Ishikawa (cell line): ENCODE measurements around the gene MYBPHL.

Experiments
- CEBPB ChIP-seq: IDR thresholded peaks from 2 replicates; pipeline ENCODE4 v1.6.1; 2012
- CREB1 ChIP-seq: IDR thresholded peaks from 2 replicates; pipeline ENCODE4 v1.6.1; 2012; ENCODE audit warnings: low read depth
- EGR1 ChIP-seq: IDR thresholded peaks from 2 replicates; pipeline ENCODE4 v1.6.1; 2012
- EP300 ChIP-seq: IDR thresholded peaks from 2 replicates; pipeline ENCODE4 v1.6.1; 2012; ENCODE audit warnings: borderline replicate concordance
- FOXM1 ChIP-seq: IDR thresholded peaks from 2 replicates; pipeline ENCODE4 v1.6.1; 2012; ENCODE audit warnings: low read depth, borderline replicate concordance
- NFIC ChIP-seq: IDR thresholded peaks from 2 replicates; pipeline ENCODE4 v1.6.1; 2012
- RAD21 ChIP-seq: IDR thresholded peaks from 2 replicates; pipeline ENCODE4 v1.6.1; 2012; ENCODE audit warnings: low read depth
- TAF1 ChIP-seq: IDR thresholded peaks from 2 replicates; pipeline ENCODE4 v1.6.1; 2012; ENCODE audit warnings: low read depth, mild to moderate bottlenecking
- TCF12 ChIP-seq: IDR thresholded peaks from 2 replicates; pipeline ENCODE4 v1.6.1; 2012; ENCODE audit warnings: low read depth
- TEAD4 ChIP-seq: IDR thresholded peaks from 2 replicates; pipeline ENCODE4 v1.6.1; 2012
- YY1 ChIP-seq: IDR thresholded peaks from 2 replicates; pipeline ENCODE4 v1.6.1; 2012; ENCODE audit warnings: low read depth
- ZBTB7A ChIP-seq: IDR thresholded peaks from 2 replicates; pipeline ENCODE4 v1.6.1; 2012; ENCODE audit warnings: low read depth
- TF ChIP-seq, protein P1 (sequence below): IDR thresholded peaks from 2 replicates; pipeline ENCODE4 v1.6.1; 2012; ENCODE audit warnings: low read depth, mild to moderate bottlenecking
- TF ChIP-seq, protein P2 (sequence below): IDR thresholded peaks from 2 replicates; pipeline ENCODE4 v1.6.1; 2012
- TF ChIP-seq, protein P3 (sequence below): IDR thresholded peaks from 2 replicates; pipeline ENCODE4 v1.6.1; 2012

MYBPHL gene

DNA sequence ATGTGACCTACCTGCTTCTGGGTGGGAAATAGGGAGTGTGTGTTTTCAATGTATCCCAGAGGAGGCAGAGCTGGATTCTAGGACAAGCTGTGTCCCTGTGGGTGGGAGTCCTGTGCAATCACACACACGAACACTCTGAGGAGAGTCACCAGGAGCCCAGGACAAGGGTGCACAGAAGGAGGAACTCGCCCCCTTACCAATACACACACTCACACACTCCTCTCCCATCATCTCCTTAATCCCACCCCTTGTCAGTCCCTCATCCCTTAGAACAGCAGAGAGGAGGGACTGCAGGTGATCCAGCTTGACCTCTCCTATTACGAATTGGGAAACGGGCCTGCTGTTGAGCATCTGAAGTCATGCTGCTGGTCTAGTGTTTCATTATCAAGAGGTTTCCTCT is 8.5 kb upstream of the MYBPHL start:
- TF ChIP-seq, protein P1, sequence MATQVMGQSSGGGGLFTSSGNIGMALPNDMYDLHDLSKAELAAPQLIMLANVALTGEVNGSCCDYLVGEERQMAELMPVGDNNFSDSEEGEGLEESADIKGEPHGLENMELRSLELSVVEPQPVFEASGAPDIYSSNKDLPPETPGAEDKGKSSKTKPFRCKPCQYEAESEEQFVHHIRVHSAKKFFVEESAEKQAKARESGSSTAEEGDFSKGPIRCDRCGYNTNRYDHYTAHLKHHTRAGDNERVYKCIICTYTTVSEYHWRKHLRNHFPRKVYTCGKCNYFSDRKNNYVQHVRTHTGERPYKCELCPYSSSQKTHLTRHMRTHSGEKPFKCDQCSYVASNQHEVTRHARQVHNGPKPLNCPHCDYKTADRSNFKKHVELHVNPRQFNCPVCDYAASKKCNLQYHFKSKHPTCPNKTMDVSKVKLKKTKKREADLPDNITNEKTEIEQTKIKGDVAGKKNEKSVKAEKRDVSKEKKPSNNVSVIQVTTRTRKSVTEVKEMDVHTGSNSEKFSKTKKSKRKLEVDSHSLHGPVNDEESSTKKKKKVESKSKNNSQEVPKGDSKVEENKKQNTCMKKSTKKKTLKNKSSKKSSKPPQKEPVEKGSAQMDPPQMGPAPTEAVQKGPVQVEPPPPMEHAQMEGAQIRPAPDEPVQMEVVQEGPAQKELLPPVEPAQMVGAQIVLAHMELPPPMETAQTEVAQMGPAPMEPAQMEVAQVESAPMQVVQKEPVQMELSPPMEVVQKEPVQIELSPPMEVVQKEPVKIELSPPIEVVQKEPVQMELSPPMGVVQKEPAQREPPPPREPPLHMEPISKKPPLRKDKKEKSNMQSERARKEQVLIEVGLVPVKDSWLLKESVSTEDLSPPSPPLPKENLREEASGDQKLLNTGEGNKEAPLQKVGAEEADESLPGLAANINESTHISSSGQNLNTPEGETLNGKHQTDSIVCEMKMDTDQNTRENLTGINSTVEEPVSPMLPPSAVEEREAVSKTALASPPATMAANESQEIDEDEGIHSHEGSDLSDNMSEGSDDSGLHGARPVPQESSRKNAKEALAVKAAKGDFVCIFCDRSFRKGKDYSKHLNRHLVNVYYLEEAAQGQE, result no peak
- TF ChIP-seq CREB1 (no peak), NFIC (no peak), CEBPB (no peak), RAD21 (no peak), TEAD4 (no peak), TCF12 (no peak), EP300 (no peak)
- TF ChIP-seq, protein P2, sequence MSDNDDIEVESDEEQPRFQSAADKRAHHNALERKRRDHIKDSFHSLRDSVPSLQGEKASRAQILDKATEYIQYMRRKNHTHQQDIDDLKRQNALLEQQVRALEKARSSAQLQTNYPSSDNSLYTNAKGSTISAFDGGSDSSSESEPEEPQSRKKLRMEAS, result no peak

DNA sequence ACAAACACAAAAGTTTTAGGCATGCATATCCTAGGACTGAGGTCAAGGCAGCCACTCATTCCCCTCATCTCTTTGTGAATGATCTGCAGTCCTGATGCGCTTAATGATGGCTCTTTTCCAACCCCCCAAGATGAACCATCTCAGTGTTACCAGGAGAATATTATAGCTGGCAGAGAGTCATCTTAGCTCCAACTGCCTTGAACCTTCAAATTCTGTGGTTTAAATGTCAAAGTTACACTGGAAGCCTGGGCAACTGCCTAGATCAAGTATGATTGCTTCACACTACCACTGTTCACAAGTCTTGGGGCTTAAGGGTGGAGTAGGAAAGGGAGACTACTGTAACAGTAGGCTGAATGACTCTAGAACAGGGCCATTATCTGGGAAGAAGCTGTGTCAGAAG is 8.0 kb upstream of the MYBPHL start:
- TF ChIP-seq YY1 (no peak), NFIC (no peak), TAF1 (no peak), EGR1 (no peak)
- TF ChIP-seq, protein P2, result no peak
- TF ChIP-seq, protein P1, result no peak

DNA sequence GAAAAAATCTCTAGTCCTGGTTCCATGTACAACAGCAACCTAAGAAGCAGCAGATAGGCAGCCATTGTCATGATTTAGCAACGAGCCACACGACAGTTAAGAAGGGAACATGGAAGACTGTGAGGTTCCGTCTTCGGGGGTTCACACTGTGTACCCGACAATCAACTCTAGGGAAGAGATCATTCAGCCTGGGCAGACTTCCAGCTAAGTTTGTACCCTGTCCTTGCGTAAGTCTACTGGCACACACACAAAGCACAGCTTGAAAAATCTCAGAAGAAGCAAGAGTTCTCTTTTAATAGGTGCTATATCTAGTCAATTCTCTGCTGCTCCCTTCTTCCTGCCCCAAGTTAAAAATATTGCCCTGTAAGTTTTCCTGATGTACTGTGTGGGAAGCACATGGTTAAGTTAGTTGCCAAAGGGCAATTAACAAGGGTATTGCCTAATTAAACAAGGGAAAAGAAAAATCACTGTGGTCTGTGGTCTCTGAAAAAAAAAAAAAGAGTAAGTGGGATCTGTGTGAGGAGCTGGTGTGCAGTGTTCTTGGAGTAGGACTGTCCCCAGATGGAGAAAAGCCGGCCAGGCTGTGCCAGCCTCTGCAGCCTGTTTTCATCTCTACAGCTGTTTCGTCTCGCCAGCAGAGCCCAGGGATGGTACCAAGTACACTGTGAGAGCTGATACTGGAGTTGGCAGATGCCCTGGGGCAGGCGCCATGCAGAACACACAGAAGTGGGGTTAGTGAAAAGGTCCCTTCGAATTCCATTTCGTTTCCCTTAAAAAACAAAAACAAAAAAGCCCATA is 6.4 kb upstream of the MYBPHL start:
- TF ChIP-seq TCF12, result no peak
- TF ChIP-seq TEAD4, result no peak
- no peak for TF ChIP-seq RAD21
- TF ChIP-seq EP300, result no peak
- no peak for TF ChIP-seq YY1
- TF ChIP-seq CREB1, result no peak
- TF ChIP-seq, protein P1, result no peak
- TF ChIP-seq, protein P2, result no peak
- no peak for TF ChIP-seq FOXM1
- TF ChIP-seq CEBPB, result no peak
- no peak for TF ChIP-seq TAF1
- no peak for TF ChIP-seq EGR1
- no peak for TF ChIP-seq ZBTB7A
- TF ChIP-seq NFIC, result no peak
- TF ChIP-seq, protein P3, sequence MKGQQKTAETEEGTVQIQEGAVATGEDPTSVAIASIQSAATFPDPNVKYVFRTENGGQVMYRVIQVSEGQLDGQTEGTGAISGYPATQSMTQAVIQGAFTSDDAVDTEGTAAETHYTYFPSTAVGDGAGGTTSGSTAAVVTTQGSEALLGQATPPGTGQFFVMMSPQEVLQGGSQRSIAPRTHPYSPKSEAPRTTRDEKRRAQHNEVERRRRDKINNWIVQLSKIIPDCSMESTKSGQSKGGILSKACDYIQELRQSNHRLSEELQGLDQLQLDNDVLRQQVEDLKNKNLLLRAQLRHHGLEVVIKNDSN, result no peak

DNA sequence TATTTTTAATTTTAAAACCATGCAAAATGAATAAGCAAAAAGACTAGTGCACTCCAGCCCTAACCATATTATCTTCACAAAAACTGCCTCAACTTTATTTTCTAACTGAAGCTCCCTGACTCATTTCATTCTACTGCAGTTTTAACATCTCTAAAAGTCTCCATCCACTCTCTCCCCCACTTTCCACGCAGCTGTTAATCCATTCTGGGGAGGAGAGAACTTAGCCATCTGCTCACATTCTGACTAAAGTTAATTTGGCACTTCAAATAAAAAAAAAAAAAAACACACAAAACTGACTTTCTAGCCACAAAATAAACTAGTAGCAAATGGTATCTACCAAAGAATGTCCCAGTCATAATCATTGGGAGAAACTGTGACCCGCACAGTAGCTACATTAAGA is 5.4 kb upstream of the MYBPHL start:
- no peak for TF ChIP-seq EP300

DNA sequence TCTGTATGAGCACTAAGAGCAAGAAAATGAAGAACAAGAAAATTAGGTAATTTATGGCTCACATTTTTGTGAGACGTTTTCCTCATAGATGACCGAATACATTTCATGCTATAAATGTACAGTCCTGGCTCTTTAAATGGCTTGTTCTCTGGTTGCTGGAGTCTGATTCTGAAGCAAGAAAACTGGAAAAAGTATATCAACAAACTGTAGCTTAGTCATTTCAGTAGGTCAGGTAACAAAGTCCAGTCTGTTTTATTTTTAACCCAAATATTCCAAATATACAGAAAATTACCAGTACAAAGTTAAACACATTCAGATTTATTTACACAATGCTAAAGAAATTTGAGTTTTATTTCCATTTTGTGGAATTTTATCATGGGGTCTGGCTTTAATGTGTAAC is 2.5 kb upstream of the MYBPHL start:
- TF ChIP-seq CREB1 (no peak), NFIC (no peak), TCF12 (no peak), CEBPB (no peak), TEAD4 (no peak), YY1 (no peak), RAD21 (no peak), TAF1 (no peak), EGR1 (no peak), FOXM1 (no peak), EP300 (no peak), ZBTB7A (no peak)
- TF ChIP-seq, protein P2, result no peak
- TF ChIP-seq, protein P1, result no peak
- TF ChIP-seq, protein P3, result no peak
